ENCODE results near the gene RAP1GAP. TPM values are rescaled to one million over a fixed set of nuclear protein-coding genes. Genes with fewer than 3 reads are reported as not detected.

RAP1GAP gene
- total RNA-seq, 1 experiment from 2014 or later = 7.2 TPM

DNA sequence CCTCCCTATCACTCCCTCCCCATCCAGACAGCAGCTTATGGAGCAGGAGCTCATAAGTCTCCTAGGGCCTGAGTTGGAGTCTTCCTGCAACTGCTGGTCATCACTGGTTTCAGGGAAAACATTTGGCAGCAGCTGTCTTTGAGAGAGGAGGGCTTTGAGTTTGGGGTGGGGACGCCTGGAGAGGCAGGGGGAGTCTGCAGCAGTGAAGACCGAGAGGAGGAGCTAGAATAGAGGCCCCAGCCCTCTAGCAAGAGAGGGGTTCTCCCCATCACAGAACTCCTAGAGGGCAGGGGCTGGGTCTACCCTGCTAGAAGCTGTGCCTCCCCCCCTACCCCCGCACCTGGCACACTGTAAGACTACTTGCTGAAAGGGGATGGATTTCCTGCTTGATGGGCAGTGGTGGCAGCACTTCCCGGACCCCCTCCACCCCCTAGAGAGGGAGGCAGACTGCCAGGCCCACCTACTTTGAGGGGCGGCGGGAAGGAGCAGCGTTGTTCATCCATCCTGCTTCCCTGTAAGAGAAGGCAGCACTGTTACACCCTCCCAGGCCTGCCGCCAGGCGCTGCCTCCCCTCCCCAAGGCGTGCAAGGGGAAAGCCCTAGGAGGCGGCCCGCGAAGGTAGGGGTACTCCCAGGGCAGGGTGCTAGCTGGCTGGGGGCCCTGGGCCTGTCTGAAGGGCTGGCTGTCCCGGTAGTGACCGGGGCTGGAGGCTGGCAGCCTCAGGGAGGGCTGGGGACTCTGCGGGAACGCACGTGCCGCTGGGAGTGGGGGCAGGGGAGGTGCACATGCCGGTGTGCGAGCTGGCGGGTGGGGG lies 50.4 kb downstream of the RAP1GAP start:
- POLR2A ChIA-PET = interaction anchor here (0.6 kb wide), 1 partner anchor 471 kb away, joined by 3 read pairs; no protein-coding TSS in a partner anchor
- peaks cover 22% of the 10 kb centered on the region for H3K4me1 ChIP-seq
- CTCF ChIA-PET = no interaction called here
- H3K9me3 ChIP-seq = no peaks in the 10 kb centered on the region
- Mint-ChIP-seq H3K27me3 (ENCODE audit: insufficient read depth, unreplicated experiment) (no peaks in the 10 kb centered on the region), H3K4me1 (ENCODE audit: low read depth, unreplicated experiment) (peaks cover 16% of the 10 kb centered on the region), H3K36me3 (ENCODE audit: insufficient read depth, unreplicated experiment) (no peaks in the 10 kb centered on the region), H3K27ac (ENCODE audit: unreplicated experiment) (no peak overlapping the region), H3K9me3 (ENCODE audit: unreplicated experiment) (no peaks in the 10 kb centered on the region), H3K4me3 (ENCODE audit: unreplicated experiment) (no peak overlapping the region)
- intact Hi-C loops (cut with micrococcal nuclease; ENCODE audit: unreplicated experiment) = no loop called here
- BruUV-seq (replicated peaks) = no TSS peak
- H3K27me3 ChIP-seq (replicated peaks; ENCODE audit: control insufficient read depth, insufficient read depth, low read length) = no peaks in the 10 kb centered on the region
- H3K4me3 ChIP-seq (ENCODE audit: low read depth, low read length) = no peak overlapping the region
- no peak for TF ChIP-seq CTCF (IDR thresholded peaks at IDR 0.05; ENCODE audit: insufficient read depth in 1 of 2, low read depth in 1 of 2, low read length in 1 of 2, severe bottlenecking in 1 of 2, unreplicated experiment in 1 of 2)
- H3K36me3 ChIP-seq (ENCODE audit: control insufficient read depth, insufficient read depth, low read length) = no peaks in the 10 kb centered on the region
- no peak for DNase-seq

- no peaks in the 10 kb centered on the region for H3K36me3 ChIP-seq (ENCODE audit: control insufficient read depth, insufficient read depth, low read length)
- no peaks in the 10 kb centered on the region for H3K9me3 ChIP-seq
- Mint-ChIP-seq H3K36me3 (ENCODE audit: insufficient read depth, unreplicated experiment) (no peaks in the 10 kb centered on the region), H3K27me3 (ENCODE audit: insufficient read depth, unreplicated experiment) (no peaks in the 10 kb centered on the region), H3K27ac (ENCODE audit: unreplicated experiment) (no peak overlapping the region), H3K4me1 (ENCODE audit: low read depth, unreplicated experiment) (peaks cover 10% of the 10 kb centered on the region), H3K9me3 (ENCODE audit: unreplicated experiment) (no peaks in the 10 kb centered on the region), H3K4me3 (ENCODE audit: unreplicated experiment) (no peak overlapping the region)
- peaks cover 15% of the 10 kb centered on the region for H3K4me1 ChIP-seq
- intact Hi-C loops (cut with micrococcal nuclease; ENCODE audit: unreplicated experiment) = no loop called here
- no peaks in the 10 kb centered on the region for H3K27me3 ChIP-seq (replicated peaks; ENCODE audit: control insufficient read depth, insufficient read depth, low read length)
- no peak overlapping the region for H3K4me3 ChIP-seq (ENCODE audit: low read depth, low read length)
- POLR2A ChIA-PET = no interaction called here
- DNase-seq = no peak
- no peak for TF ChIP-seq CTCF (IDR thresholded peaks at IDR 0.05; ENCODE audit: insufficient read depth in 1 of 2, low read depth in 1 of 2, low read length in 1 of 2, severe bottlenecking in 1 of 2, unreplicated experiment in 1 of 2)
- CTCF ChIA-PET = no interaction called here
- BruUV-seq (replicated peaks) = no TSS peak
These were observed 51.1 kb downstream of the RAP1GAP start for GRCh38 chr1:21618059-21618458.

DNA sequence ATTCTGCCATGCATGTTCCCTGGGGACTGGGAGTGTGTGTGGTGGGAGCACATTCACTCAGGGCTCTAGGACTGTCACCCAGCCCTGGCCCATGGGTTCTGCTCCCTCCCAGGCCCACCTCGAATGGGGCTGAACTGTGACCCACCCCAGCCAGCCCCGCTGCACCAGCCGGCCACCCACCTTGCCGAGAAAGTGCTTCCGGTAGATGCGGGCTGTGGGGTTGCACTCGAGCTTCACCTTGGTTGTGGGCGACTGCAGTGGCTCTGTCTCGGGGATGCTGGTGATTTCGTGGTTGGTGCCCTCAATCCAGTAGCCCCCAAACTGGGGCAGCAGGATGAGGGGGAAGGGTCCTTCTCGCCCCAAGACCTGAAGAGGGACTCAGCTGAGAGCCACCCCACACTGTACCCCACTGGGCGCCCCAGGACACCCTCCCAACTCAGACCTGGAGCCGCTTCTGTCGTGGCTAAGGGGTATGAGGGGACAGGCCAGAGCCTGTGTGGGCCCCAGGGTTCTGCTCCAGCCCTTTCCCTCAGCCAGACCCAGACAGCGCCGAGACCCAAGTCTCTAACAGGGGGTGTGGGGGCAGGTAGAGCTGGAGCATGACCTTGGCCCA lies 51.9 kb downstream of the RAP1GAP start:
- no peak for DNase-seq
- CTCF ChIA-PET = no interaction called here
- H3K9me3 Mint-ChIP-seq (ENCODE audit: unreplicated experiment) = no peaks in the 10 kb centered on the region
- H3K27ac Mint-ChIP-seq (ENCODE audit: unreplicated experiment) = no peak overlapping the region
- H3K4me1 ChIP-seq = peaks cover 10% of the 10 kb centered on the region
- H3K36me3 ChIP-seq (ENCODE audit: control insufficient read depth, insufficient read depth, low read length) = no peaks in the 10 kb centered on the region
- peaks cover 10% of the 10 kb centered on the region for H3K4me1 Mint-ChIP-seq (ENCODE audit: low read depth, unreplicated experiment)
- no peaks in the 10 kb centered on the region for H3K27me3 ChIP-seq (replicated peaks; ENCODE audit: control insufficient read depth, insufficient read depth, low read length)
- intact Hi-C loops (cut with micrococcal nuclease; ENCODE audit: unreplicated experiment) = no loop called here
- H3K27me3 Mint-ChIP-seq (ENCODE audit: insufficient read depth, unreplicated experiment) = no peaks in the 10 kb centered on the region
- POLR2A ChIA-PET = no interaction called here
- H3K9me3 ChIP-seq = no peaks in the 10 kb centered on the region
- H3K4me3 Mint-ChIP-seq (ENCODE audit: unreplicated experiment) = no peak overlapping the region
- peaks cover 4% of the 10 kb centered on the region for H3K36me3 Mint-ChIP-seq (ENCODE audit: insufficient read depth, unreplicated experiment)
- no peak overlapping the region for H3K4me3 ChIP-seq (ENCODE audit: low read depth, low read length)
- BruUV-seq (replicated peaks) = no TSS peak
- no peak for TF ChIP-seq CTCF (IDR thresholded peaks at IDR 0.05; ENCODE audit: insufficient read depth in 1 of 2, low read depth in 1 of 2, low read length in 1 of 2, severe bottlenecking in 1 of 2, unreplicated experiment in 1 of 2)
